Body of pancreas (tissue), 4 donors: ENCODE data around the gene DNAH8.

ENCODE experiments used
- POLR2A ChIP-seq, 3 donors: fragments of 450-650 bp; IDR thresholded peaks; one replicate each; pipeline ENCODE4 v1.6.1; 2016; ENCODE audit warnings: antibody characterized with exemption in 3 of 3, mild to moderate bottlenecking in 2 of 3
- TF ChIP-seq, protein P1 (sequence below), 7 experiments: fragments of 450-650 bp in 4 of 7; fragments of 200-600 bp in 3 of 7; sonication (generic) in 3 of 7; IDR thresholded peaks; one replicate each; pipeline ENCODE4 v1.5.1; 2016 to 2019; ENCODE audit warnings: antibody characterized with exemption in 7 of 7

DNA sequence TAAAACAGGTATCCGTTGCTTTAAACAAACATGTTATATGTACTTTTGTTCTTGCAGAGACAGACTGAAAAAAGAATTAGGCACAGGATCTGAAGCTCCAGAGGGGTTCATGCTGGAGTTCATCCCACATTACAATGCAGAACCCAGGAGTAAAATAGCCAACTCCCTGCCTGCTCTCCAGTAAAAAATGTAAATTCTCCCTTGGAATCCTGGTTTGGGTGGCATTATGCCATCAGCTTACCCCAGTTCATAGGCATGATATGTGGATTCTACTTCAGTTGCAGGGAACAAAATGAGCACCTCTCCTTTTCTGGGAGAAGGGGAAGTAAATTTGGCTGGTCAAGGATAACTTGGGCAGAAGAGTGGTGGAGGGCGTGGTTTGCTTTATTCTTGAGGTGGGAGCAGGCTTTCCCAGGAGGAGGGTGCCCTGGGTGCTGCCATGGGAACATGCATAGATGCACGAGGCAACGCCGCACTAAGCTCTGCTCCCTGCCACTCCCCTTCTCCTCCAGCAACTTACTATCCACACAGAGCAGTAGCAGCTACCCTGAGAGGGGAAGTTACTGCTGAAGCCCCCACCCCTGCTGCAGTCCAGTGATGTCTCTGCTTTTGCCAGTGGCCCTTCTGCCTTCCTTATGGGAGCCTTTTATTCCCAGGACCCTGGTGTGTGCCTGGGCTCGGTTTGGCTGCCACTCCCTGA is 261.8 kb downstream of the DNAH8 start:
- TF ChIP-seq, protein P1, sequence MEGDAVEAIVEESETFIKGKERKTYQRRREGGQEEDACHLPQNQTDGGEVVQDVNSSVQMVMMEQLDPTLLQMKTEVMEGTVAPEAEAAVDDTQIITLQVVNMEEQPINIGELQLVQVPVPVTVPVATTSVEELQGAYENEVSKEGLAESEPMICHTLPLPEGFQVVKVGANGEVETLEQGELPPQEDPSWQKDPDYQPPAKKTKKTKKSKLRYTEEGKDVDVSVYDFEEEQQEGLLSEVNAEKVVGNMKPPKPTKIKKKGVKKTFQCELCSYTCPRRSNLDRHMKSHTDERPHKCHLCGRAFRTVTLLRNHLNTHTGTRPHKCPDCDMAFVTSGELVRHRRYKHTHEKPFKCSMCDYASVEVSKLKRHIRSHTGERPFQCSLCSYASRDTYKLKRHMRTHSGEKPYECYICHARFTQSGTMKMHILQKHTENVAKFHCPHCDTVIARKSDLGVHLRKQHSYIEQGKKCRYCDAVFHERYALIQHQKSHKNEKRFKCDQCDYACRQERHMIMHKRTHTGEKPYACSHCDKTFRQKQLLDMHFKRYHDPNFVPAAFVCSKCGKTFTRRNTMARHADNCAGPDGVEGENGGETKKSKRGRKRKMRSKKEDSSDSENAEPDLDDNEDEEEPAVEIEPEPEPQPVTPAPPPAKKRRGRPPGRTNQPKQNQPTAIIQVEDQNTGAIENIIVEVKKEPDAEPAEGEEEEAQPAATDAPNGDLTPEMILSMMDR (IDR thresholded peaks at IDR 0.05): no peak
- TF ChIP-seq POLR2A (IDR thresholded peaks at IDR 0.05): no peak
